Bone marrow (tissue), 2 donors: ENCODE measurements around the gene PIEZO1.

Source experiments
- DNase-seq, 2 donors: peaks; one replicate each; lab custom pipeline; 2025; lab: John Stamatoyannopoulos, UW

The PIEZO1 gene

DNA sequence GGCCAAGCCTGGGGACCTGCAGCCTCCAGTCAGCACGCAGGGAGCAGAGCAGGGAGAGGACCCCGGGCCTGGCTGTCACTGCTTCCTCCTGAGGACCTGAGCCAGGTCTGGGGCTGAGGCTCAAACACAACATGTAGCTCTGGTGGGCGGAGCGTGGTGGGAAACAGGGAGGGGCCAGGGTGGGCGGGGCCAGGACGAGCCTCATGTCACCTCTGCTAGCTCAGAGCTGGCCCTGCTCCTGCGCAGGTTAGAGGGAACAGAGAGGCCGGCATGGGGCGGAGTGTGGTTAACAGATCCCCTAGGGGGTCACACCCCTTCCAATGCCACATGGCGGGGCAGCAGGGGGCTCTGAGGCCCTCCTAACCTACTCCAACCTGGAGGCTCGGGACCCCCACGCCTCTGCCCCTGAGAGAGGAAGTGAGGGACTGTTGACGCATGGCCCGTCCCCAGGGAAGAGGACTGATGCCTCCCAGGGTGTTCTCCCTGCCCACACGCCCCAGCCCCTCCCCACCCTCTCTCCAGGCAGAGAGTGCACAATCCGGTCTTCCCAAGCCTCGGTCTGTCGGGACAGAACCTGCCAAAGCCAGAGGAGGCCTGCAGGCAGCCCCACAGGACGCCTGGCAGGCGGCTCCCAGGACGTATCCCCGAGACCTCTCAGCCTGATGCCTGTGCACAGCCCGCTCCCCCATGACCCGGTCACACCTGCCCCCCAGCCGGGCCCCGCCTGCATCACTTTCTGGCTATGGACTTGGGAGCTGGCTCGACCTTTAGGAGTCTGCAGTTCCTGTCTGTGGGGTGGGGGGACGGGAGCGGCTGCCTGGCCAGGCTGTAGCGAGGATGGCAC is 15.2 kb downstream of the PIEZO1 start:
- no peak for DNase-seq

DNA sequence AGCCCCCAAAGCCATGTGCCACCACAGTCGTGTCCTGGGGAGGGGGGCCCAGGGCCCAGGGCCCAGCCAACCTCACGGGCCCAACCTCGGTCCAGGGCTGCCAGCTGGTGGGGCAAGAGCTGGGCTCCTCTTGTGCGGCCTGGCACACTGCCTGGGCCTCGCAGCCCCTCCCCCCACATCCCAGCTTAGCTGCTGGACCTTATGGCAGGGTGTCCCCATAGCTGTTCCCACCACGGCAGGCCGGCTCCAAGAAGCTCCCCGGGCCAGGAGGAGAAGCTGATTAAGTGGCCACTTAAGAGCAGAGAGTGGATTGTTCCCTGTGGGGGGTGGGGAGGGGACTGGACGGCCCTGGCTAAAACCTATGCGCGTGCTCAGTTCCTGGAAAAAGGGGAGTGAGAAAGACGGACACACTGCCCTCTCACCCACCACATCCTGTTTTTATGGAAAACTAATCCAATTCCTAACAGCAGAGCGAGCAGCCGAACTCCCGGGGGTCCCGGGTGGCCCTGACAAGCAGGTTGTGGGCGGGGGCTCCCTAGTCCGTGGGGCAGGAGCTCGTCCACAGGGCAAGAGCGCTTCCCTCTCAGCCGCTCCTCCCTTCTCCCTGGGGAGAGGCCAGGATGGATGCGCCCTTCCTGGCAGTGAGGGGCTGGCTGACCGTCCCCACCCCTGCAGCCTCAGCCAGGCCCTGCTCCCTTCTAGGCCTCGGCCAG is 16.8 kb downstream of the PIEZO1 start:
- DNase-seq: no peak

DNA sequence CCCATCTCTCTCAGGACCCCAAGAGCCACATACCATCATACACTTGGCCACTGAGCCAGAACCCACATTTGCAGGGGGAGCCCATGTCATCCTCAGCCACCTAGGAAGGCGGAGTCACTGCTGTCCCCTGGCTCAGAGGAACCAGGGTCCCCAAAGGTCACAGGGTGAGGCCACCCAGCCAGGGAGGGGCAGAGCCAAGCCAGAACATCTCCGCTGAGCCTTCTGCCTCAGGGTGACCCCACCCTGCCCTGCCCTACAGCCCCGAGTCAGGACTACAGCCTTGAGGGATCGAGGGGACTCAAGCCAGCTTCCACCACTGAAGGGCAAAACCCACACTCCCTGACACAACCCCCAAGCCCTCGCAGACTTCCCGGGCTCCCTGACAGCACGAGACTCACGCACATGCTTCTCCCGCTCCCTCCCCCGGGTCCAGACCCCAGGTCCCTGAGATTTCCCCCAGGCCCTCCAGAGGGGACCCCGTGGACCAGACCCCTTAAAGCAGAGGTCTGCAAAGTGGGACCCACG is 17.4 kb downstream of the PIEZO1 start:
- no peak for DNase-seq

DNA sequence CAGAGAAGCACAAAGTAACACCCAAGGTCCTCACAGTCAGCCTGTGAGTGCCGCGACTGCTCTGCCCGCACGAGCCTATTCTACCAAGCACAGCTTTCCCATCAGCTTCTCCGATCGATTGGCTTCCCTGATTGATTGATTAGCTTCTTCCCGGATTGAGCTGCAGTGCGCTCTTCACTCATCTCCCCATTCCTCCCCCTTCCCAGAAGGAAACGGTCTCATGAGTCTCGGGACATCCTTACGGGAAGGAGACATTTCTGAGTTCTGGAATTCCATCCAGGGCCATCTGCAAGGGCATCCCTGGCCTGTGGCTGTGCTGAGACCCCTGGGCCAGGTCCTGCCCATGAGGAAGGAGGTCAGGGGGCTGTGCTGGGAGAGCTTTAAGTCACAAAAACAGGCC is 18.0 kb downstream of the PIEZO1 start:
- DNase-seq: no peak

DNA sequence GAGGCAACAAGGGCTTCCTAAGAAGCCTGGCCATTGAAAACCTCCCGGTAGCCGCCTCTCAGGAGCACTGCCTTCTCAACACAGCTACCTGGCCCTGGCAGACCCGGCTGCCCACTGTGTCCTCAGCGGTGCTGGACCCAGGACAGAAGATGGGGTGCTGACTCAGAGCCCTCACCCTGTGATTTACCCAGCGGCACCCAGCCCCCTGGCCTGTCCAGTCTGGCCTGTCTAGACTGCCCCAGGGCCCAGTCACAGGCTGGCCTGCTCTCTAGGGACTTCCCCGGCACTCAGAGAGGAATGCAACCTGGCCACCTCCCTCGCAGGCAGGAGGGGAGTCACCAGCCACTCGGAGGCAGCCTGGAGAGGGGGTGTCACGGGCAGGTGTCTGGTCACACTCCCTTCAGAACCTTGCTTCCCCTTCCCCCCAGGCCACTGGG is 20.1 kb downstream of the PIEZO1 start:
- DNase-seq: no peak

DNA sequence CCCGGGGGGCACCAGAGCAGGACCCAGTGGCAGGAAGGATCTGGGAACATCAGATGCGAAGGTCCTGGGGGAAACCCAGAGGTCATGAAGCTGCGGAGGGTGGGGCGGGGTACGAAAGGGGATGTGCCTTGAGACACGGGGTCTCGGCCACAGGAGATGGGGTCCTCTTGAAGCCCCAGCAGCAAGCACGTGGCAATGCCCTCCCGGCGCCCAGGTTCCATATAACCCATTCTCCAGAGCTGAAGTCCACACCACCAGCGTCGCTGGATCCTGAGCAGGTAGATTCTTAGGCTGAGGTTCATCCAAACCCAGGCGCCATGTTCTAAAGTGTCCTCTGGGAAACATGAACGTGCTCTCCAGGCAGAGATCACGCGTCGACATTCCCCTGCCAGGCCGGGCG is 20.9 kb downstream of the PIEZO1 start:
- DNase-seq: no peak

DNA sequence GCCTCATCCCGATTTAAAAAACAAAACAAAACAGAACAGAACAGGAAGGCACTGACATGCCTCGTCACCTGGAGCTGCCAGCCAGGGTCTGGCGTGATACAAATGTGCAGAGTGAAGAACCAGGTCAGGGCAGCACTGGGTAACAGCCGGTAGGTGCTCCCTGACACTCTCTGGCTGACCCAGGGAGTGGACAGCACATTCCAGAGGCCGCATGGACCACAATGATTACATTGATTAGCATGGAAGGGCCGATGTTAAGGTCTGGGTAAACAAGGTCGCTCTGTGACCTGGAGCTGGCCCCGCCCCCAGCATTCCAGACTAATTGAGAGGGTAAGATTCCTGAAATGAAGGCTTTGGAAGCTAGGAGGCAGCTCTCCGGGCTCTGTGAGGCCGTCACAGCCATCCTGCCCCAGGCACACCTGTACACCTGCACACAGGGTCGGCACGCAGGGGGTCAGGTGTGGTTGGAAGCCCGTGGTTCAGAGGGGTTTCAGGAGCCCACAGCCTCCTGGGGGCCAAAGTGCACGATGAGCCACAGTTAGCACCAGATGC is 21.4 kb downstream of the PIEZO1 start:
- DNase-seq: no peak

DNA sequence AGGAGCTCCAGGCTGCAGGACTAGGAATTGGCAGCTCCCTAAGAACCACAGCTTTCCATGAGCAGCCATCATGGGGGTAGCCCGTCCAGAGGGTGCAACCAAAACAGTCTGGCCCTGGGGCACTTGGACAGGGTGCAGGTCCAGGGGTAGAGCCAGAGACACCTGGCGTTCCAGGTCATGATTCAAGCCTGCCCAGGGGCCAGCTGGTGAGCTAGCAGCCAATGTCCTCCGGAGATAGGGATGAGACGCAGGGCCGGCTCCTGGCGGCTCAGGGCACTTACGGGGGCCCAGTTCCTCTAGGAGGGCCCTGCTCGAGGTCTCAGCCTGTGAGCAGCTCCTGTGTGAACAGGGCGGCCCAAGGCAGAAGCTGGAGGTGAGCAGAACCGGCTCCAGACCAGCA is 22.1 kb downstream of the PIEZO1 start:
- DNase-seq: no peak

DNA sequence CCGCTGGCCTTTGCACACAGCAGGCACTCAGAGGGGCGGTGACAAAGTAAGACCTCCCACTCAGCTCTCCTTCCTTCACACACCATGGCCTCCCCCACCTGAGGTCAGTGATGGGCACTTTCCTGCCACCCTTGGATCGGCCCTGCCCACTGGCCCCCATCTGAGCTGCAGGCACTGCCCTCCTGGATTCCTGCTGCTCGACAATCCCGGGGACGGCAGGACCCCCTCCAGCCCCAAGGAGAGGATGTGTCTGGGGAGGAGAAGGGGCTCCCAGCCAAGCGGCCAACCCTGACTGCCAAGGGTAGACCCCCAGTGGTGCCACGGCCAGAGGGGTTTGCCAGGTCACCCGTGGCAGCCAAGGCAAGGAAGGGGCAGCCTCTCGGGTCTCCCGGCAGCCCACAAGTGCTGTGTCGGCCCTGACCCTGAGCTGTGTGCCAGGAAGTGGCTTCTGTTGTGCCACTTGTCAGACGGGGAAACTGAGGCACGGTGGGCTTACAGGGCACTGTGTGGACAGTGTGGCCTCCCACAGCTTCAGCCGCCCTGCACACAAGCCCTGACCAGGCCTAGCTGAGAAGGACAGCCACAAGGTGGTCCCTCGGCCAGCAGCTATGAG is 22.7 kb downstream of the PIEZO1 start:
- no peak for DNase-seq

DNA sequence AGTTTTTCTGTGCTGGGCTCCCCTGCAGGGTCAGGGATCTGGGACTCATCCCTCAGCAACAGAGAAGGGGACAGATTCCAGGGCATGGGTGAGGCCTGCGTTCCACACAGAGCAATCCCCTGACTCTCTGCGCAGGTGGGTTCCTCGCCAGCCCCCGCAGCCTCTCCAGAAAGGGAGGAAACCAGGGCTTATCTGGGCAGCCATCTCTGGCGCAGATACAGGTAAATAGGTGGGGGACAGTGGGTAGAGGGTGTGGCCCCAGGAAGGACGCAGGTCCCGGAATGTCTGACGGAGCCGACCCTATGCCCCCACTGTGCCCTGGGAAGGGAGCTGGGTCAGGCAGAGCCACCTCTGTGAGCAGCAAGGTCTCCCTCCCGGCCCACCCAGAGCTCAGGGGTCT is 23.2 kb downstream of the PIEZO1 start:
- no peak for DNase-seq

DNA sequence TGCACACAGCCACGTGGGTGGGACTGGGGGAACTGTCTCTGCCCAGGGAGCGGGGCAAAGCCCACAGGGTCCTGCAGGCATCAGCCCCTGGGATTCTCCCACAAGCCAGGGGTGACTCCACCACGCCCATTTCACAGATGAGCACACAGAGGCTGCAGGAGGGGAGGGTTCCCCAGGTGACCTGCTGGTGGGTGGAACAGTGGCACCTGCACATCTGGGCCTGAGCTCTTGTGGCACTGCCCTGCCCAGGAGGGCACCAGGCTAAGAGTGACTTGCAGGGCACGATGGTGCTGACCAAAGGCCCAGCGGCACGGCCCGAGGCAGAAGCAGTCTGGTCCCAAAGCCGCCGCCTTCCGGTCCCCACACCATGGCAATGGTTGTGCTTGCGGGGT is 23.9 kb downstream of the PIEZO1 start:
- DNase-seq: no peak

DNA sequence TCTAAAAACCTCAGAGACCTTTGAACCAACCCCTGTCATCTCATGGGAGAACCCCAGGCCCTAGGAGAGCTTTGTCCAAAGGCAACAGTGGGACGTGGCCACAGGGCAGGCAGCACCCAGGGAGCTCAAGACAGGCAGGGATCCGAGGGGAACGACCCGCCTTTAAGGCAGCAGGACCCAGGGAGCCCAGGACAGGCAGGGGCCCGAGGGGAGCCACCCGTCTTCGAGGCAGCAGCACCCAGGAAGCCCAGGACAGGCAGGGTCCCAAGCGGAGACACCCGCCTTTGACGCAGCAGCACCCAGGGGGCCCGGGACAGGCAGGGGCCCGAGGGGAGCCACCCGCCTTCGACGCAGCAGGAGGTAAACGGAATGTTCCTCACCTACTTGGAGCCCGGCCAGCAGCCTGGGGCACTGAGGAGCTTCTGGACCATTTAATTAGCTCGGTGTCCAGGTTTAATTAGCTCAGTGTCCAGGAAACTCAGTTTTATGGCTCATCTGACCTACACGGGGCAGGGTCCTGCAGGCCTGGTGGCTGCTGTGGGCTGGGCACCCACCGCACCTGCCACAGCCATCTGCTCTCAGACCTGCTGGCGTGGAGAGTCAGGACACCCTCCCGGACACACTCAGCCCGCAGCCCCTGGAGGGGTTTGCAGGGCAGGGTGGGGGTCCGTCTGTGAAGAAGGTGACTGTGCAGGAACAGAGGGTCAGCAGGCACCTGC is 24.4 kb downstream of the PIEZO1 start:
- DNase-seq: no peak

DNA sequence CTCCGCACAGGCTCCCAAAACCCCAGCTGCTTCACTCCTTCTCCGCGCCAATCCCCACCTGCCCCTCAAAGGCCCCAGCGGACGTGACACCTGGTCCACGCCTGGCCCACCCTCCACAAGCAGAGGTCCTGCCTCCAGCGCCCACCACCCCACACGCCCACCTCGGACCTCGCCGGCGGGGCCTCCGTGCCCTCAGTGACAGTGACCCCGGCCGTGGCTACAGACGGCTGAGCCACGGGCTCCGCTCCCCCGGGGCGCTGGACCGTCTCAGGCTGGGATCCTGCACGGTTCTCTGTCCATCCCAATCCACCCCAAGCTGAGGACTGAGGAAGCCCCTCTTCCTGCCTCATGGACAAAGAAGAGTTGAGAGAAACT is 25.1 kb downstream of the PIEZO1 start:
- no peak for DNase-seq

DNA sequence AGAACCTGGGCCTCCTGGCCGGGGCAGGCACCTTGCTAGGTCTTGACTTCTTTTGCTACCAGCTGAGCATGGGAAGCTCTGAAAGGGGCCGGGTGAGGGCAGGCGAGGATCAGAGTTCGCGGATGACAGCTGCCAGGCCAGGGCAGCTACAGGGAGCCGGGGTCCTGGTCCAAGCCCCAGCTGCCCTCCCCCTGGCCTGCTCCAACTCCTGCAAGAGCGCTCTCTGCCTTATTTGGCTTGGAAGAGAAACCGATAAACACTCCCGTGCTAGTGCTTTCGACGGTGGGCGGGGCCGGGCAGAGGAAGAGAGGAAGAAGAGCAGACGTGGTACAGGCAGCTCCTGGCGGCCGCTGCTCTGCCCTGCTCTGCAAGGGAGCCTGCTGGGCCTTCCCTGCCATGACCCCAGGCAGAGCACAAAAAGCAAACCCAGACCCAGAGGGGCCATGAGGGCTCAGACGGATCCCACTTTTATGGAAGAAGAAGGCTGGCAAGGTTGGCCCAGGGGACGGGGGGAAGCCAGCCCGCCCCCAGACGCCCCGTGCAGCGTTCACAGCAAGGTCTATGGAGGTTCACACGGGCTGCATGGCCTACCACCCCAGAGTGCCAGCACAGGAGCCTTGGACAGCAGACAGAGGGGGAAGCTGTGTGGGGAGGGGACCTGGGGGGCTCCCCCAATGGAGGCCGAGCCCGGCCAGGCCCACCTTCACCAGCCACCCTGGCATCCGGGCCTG is 25.6 kb downstream of the PIEZO1 start:
- DNase-seq: no peak

DNA sequence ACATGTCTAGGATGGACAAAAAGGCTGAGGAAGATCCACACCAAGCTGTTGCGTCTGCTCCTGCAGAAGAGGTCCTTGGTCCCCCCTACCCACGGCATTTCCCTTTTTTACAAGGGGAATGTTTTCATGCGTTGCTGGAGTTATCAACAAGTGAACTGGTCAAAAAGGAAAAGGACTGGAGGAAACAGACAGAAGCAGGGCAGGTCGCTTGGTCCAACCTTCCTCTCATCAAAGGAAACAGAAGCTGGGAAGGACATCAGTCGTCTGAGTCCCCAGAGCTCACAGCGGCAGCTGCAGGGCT is 26.1 kb downstream of the PIEZO1 start:
- no peak for DNase-seq

DNA sequence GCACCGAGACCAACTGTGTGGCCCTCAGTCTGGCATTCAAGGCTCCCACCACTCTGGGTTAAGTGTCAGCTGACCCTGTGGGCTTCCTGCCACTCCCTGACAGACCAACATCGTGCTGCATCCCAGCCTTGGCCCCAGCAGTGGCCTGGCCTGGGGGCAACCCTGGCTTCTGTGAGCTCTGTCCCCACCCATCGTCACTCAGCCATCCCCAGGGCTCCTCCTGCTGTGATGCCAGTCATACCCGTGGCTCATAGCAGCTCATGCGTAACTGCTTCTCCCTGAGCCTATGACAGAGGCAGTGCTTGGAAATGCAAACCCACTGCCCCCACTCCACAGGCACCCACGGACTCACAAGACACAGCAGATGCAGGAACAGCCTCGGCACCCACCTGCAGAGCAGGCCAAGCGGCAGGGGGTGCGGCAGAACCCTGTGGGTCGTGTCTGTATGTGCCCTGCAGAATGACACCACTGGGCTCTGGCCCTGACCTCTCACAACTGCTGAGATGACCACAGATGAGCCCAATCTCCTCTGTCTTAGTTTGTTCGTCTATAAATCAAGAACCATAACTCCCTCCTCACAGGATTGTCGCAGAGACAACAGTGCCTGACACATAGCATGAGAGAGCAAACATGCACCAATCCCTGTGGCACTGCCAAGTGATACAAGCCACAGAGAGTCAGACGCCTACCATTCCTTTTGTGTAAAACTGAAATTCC is 26.6 kb downstream of the PIEZO1 start:
- no peak for DNase-seq

DNA sequence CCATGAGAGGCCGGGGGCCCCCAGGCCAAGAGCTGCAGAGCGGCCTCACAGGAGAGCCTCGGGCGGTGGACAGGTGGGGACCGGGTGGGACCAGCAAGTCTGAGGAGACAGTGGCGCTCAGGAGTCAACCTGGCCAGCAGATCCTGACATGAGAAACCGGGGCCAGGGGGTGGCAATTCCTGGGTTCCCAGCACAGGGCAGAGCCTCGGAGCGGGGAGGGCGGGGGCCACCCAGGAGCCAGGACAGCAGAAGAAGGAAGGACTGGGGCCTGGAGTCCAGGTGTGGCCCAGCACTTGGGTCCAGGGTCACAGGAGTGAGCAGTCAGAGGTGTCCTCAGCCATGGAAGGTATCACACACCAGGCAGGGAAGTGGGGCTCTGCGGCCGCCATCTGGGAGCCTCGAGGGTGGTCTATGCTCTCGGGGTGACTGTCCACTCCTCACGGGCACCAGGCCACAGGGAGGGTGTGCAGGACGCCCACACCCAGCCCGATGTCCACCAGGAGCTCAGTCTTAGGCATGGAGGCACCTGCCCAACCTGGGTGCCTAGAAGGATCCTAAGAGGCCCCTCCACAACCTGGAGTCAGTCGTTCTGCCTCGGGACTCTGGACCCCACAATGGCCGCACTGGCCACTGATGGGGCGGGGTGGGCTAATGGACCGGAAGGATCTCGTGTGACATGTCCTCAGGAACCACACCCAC is 29.1 kb downstream of the PIEZO1 start:
- no peak for DNase-seq

DNA sequence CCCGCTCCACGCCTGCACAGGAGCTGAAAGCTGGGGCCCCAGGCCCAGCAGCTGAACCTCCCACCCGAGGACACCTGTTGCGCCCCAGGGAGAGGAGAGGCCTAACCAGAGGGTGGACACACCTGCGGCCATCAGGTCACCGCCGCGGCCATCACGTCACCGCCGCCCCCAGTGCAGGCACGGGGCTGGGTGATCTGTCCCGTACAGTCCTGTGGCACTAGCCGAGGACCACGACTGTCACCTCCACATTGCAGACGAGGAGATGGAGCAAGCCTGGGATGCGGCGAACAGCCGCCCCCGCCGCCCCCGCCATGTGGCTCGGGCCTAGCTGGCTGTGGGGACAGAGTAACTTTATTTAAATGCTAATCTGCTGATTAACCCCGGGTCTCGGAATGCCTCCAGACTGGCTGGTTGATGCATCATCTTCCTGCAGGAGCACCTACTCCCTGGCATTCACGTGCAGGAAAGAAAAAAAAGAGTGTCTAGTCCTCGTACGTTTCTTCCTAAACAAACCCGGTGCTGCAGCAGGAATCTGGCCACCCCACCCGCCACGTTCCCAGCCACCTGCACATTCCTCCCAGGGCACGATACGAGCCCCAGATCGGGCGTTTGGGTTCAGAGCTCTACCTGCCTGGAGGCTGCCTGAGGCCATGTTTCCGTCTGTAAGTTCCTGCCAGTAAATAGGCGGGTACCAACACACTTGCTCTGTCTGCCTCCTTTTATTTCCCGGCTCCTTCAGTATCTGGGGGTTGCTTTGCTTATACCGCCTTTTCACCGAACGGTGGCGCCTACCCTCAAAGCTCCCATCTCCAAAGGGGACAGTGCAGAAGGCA is 29.9 kb downstream of the PIEZO1 start:
- DNase-seq: no peak
